Sigmoid colon (tissue), 4 donors: ENCODE data around the gene MAPK10.

ENCODE experiments used
- CTCF ChIP-seq, 4 experiments: fragments of 450-650 bp in 3 of 4; fragments of 200-600 bp in 1 of 4; IDR thresholded peaks; one replicate each; pipeline ENCODE4 v1.5.1; 2016 to 2019; ENCODE audit warnings: antibody characterized with exemption in 4 of 4, mild to moderate bottlenecking in 3 of 4, moderate library complexity in 2 of 4
- POLR2AphosphoS5 ChIP-seq, 4 donors: sonication (generic); formaldehyde crosslinking; IDR thresholded peaks; one replicate each; pipeline ENCODE4 v1.6.1; 2017; ENCODE audit warnings: antibody characterized with exemption in 4 of 4

DNA sequence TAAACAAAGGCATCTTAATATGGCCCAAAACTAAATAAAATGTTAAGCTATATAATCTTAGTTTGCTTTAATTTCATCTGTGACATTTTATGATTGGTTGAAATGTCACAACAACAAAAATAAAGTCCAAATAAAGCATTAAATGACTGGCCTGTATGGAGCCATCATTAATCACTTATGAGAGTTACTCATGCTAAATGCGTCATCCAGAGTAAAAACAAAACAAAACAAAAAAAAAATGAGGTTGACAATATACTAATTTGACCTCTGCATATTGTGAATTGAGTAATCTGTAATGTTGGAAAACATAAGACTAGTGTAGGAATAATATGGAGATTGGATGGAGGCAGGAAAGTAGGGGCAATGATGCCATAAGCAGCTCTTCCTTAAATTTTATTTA is 139.7 kb downstream of the MAPK10 start:
- no peak for TF ChIP-seq POLR2AphosphoS5 (IDR thresholded peaks at IDR 0.05)
- TF ChIP-seq CTCF (IDR thresholded peaks at IDR 0.05), result no peak
